Hepatocyte (in vitro differentiated cells): ENCODE data around the gene OSBPL5.

Experiments used
- EZH2 ChIP-seq: fragments of 200-600 bp; sonication (generic); IDR thresholded peaks from 2 replicates; pipeline ENCODE4 v1.6.1; 2016; ENCODE audit warnings: antibody characterized with exemption, mild to moderate bottlenecking, borderline replicate concordance
- TF ChIP-seq, protein P1 (sequence below): fragments of 200-600 bp; sonication (generic); IDR thresholded peaks from 2 replicates; pipeline ENCODE4 v1.5.1; 2016; ENCODE audit warnings: antibody characterized with exemption, mild to moderate bottlenecking; ENCODE audit not compliant: poor library complexity

DNA sequence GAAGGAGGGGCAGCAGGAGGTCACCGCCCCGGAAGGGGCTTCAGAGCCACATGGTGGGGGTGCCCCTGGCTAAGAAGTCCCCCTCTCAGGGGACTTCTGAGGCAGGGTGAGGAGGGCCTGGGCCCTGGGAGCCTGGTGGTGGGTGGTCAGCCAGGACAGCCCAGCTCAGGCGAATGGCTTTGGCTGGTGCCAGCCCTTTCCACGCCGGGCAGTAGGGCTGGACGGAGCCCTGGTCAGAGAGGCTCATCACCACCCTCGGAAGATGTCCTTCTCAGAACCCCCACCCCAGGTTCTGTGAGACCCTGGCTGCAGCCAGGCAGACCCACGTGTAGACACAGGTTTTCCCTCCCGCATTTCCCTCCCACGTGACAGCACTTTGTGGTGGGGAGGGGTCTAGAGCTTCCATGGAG, 35.9 kb downstream of the OSBPL5 start:
- TF ChIP-seq, protein P1, sequence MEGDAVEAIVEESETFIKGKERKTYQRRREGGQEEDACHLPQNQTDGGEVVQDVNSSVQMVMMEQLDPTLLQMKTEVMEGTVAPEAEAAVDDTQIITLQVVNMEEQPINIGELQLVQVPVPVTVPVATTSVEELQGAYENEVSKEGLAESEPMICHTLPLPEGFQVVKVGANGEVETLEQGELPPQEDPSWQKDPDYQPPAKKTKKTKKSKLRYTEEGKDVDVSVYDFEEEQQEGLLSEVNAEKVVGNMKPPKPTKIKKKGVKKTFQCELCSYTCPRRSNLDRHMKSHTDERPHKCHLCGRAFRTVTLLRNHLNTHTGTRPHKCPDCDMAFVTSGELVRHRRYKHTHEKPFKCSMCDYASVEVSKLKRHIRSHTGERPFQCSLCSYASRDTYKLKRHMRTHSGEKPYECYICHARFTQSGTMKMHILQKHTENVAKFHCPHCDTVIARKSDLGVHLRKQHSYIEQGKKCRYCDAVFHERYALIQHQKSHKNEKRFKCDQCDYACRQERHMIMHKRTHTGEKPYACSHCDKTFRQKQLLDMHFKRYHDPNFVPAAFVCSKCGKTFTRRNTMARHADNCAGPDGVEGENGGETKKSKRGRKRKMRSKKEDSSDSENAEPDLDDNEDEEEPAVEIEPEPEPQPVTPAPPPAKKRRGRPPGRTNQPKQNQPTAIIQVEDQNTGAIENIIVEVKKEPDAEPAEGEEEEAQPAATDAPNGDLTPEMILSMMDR = no peak
- no peak for TF ChIP-seq EZH2
